Esophagus muscularis mucosa (tissue), 4 donors: ENCODE measurements around the gene PLG. TPM values are rescaled to one million over a fixed set of nuclear protein-coding genes. Genes with fewer than 3 reads are reported as not detected.
"Not testable (repeated sequence)": the region's sequence is repeated elsewhere in the genome, so short reads cannot be mapped to it uniquely, and the experiment has no call there.

Source experiments
- DNase-seq: peaks from one replicate; pipeline ENCODE4 v3.0.0-alpha.2; 2017; ENCODE audit errors: extremely low spot score
- H3K27ac ChIP-seq, 4 donors: fragments of 200-600 bp; sonication (generic); replicated peaks in 1 of 4; 1 replicate in 3 of 4; 2 replicates in 1 of 4; pipeline ENCODE4 v1.5.1; 2016 to 2019; ENCODE audit warnings: mild to moderate bottlenecking in 1 of 4
- H3K27me3 ChIP-seq, 4 donors: fragments of 200-600 bp; sonication (generic); one replicate each; pipeline versions ENCODE4 v1.5.1 to v1.6.0; 2016 to 2019
- H3K36me3 ChIP-seq, 4 donors: fragments of 200-600 bp; sonication (generic); one replicate each; pipeline ENCODE4 v1.5.1; 2016 to 2019
- H3K4me1 ChIP-seq, 4 donors: fragments of 200-600 bp; sonication (generic); one replicate each; pipeline ENCODE4 v1.5.1; 2016 to 2019
- H3K4me3 ChIP-seq, 4 donors: fragments of 200-600 bp; sonication (generic); 1 replicate in 2 of 4; 2 replicates in 2 of 4; pipeline ENCODE4 v1.5.1; 2016 to 2019; ENCODE audit warnings: mild to moderate bottlenecking in 4 of 4, moderate library complexity in 1 of 4
- H3K9me3 ChIP-seq, 4 donors: fragments of 200-600 bp; sonication (generic); 1 replicate in 3 of 4; 2 replicates in 1 of 4; pipeline ENCODE4 v1.5.1; 2016 to 2019
- EP300 ChIP-seq: sonication (generic); formaldehyde crosslinking; IDR thresholded peaks from one replicate; pipeline ENCODE4 v1.6.1; 2017; ENCODE audit warnings: antibody characterized with exemption
- POLR2A ChIP-seq: fragments of 450-650 bp; IDR thresholded peaks from one replicate; pipeline ENCODE4 v1.6.1; 2017; ENCODE audit warnings: antibody characterized with exemption, moderate library complexity, mild to moderate bottlenecking, low read depth
- POLR2AphosphoS5 ChIP-seq, 2 donors: sonication (generic); formaldehyde crosslinking; IDR thresholded peaks; one replicate each; pipeline ENCODE4 v1.6.1; 2017; ENCODE audit warnings: antibody characterized with exemption in 2 of 2
- WGBS: methylation state at CpG from one replicate; pipeline ENCODE4 v1.1.5; 2018; 5-methylcytosine and 5-hydroxymethylcytosine counted together
- intact Hi-C: fragments of 100-400 bp; cut with DNase I; formaldehyde crosslinking; loops from one replicate; pipeline ENCODE4 v1.15.1; 2023
- total RNA-seq, 4 donors: library from RNA; depleted of rRNA; stranded (reverse); fragments of >200 nt; gene quantifications; one replicate each; pipeline versions ENCODE4 v1.1.0 to v1.2.1, GENCODE V29; 2016
- TF ChIP-seq, protein P1 (sequence below), 3 experiments: fragments of 200-600 bp in 2 of 3; fragments of 450-650 bp in 1 of 3; sonication (generic) in 2 of 3; IDR thresholded peaks; one replicate each; pipeline ENCODE4 v1.5.1; 2017 to 2019; ENCODE audit warnings: antibody characterized with exemption in 3 of 3, mild to moderate bottlenecking in 2 of 3, moderate library complexity in 1 of 3

Gene PLG
- total RNA-seq, 4 donors from 2014 or later: not detected

DNA sequence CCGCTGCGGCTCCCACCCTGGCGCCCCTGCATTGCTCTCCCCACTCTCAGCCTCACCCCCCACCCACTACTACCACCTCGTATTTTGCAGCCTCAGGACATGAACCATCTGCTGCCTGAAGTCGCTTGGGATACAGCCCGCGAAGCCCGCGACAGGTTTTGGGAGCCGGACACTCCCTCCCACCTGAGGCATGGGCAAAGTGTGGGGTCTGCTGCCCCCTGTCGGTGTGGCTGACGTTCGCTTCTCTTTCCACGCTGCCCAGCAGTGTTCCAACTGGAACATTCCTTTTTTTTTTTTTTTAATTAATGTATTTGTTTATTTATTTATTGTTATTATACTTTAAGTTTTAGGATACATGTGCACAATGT lies 22.7 kb upstream of the PLG start:
- DNase-seq: peak; percentile 64
- TF ChIP-seq POLR2A: no peak

DNA sequence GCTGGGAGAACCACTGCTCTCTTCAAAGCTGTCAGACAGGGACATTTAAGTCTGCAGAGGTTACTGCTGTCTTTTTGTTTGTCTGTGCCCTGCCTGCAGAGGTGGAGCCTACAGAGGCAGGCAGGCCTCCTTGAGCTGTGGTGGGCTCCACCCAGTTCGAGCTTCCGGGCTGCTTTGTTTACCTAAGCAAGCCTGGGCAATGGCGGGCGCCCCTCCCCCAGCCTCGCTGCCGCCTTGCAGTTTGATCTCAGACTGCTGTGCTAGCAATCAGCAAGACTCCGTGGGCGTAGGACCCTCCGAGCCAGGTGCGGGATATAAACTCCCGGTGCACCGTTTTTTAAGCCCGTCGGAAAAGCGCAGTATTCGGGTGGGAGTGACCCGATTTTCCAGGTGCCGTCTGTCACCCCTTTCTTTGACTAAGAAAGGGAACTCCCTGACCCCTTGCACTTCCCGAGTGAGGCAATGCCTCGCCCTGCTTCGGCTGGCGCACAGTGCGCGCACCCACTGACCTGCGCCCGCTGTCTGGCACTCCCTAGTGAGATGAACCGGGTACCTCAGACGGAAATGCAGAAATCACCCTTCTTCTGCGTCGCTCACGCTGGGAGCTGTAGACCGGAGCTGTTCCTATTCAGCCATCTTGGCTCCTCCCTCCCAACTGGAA lies 16.8 kb upstream of the PLG start:
- H3K4me3 ChIP-seq, DNase-seq, H3K36me3 ChIP-seq, H3K27me3 ChIP-seq, H3K4me1 ChIP-seq, intact Hi-C loops, H3K27ac ChIP-seq, H3K9me3 ChIP-seq: not testable (repeated sequence)
- WGBS: 91% methylated on average over 30 of the region's 32 CpGs

More for the DNA sequence above, 22.7 kb upstream of the PLG start:
- Histone ChIP-seq H3K4me1 (peaks cover 0 to 6% (median 0%) of the 10 kb centered on the region in 4 donors), H3K36me3 (no peaks in the 10 kb centered on the region), H3K9me3 (peaks cover 0 to 3% (median 0%) of the 10 kb centered on the region in 4 donors), H3K27ac (no peak overlapping the region), H3K4me3 (peak overlapping the region in 1 of 4 donors; percentile 18), H3K27me3 (peaks cover 0 to 13% (median 0%) of the 10 kb centered on the region in 4 donors)
- intact Hi-C loops: no loop called here
- WGBS: 6% methylated on average over 14 of the region's 14 CpGs

DNA sequence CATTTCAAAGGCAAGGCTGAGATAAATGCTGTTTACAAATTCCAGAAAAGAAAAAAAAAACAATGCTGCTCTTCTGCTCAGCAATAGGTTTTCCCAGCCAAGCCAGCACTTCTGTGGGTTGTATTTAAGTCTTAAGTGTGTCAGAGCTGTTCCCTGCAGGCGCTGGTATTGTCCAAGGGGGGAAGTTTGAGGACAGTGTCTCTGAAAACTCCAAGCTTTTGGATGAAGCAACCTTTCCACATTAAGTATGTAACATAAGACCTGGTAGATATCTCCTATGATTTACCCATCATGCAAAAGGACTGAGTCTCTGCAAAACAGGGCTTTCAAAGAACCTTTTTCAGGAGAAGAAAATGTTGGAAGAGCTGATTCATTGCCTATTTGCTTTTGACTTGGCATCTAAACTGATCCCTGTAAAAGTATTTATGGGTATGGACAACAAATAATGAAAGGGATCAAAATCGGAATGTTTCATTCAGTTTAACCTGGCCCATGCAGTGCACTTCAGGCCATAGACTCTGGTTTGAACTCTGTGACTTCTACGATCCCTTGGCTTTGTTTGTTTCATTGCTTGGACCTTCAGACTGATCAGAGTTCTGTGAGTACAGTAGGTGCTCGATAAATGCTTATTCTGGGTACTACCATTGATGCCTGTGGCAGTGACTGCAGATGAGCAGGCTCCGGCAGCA lies 16.1 kb upstream of the PLG start:
- H3K36me3 ChIP-seq: no peaks in the 10 kb centered on the region
- no peak overlapping the region for H3K27ac ChIP-seq
- H3K4me3 ChIP-seq: no peak overlapping the region
- no peaks in the 10 kb centered on the region for H3K4me1 ChIP-seq
- WGBS: 88% methylated on average over 5 of the region's 5 CpGs
- TF ChIP-seq POLR2AphosphoS5 (IDR thresholded peaks at IDR 0.05) (no peak), POLR2A (no peak), EP300 (no peak)
- TF ChIP-seq, protein P1, sequence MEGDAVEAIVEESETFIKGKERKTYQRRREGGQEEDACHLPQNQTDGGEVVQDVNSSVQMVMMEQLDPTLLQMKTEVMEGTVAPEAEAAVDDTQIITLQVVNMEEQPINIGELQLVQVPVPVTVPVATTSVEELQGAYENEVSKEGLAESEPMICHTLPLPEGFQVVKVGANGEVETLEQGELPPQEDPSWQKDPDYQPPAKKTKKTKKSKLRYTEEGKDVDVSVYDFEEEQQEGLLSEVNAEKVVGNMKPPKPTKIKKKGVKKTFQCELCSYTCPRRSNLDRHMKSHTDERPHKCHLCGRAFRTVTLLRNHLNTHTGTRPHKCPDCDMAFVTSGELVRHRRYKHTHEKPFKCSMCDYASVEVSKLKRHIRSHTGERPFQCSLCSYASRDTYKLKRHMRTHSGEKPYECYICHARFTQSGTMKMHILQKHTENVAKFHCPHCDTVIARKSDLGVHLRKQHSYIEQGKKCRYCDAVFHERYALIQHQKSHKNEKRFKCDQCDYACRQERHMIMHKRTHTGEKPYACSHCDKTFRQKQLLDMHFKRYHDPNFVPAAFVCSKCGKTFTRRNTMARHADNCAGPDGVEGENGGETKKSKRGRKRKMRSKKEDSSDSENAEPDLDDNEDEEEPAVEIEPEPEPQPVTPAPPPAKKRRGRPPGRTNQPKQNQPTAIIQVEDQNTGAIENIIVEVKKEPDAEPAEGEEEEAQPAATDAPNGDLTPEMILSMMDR (IDR thresholded peaks at IDR 0.05): no peak
- intact Hi-C loops: no loop called here
- peaks cover 0 to 4% (median 0%) of the 10 kb centered on the region in 4 donors for H3K27me3 ChIP-seq
- DNase-seq: no peak
- H3K9me3 ChIP-seq: no peaks in the 10 kb centered on the region

DNA sequence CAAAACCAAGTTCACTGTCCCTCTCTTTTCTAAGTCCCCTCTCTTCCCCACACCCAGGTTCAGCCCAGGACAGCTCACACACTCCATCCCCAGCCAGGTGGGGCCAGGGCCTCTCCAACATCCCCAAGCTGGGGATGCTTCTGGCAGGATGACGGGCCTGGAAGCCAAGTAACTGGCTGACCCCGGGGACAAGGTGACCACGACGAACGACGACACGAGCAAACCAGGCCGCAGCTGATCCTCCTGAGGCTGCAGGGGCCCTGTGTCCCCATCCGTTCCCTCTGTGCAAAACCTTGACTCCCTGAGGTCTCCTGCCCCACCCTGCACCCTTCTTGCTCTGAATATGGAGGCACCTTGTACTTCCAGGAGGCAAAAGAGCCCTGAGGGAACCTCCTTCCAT lies 11.6 kb upstream of the PLG start:
- Histone ChIP-seq H3K27ac (no peak overlapping the region), H3K36me3 (no peaks in the 10 kb centered on the region), H3K27me3 (peaks cover 0 to 2% (median 0%) of the 10 kb centered on the region in 4 donors), H3K4me3 (no peak overlapping the region), H3K4me1 (no peaks in the 10 kb centered on the region), H3K9me3 (no peaks in the 10 kb centered on the region)
- WGBS: 85% methylated on average over 5 of the region's 9 CpGs
- no peak for DNase-seq
- TF ChIP-seq EP300 (no peak), POLR2A (no peak), POLR2AphosphoS5 (IDR thresholded peaks at IDR 0.05) (no peak)
- TF ChIP-seq, protein P1 (IDR thresholded peaks at IDR 0.05): no peak
- intact Hi-C loops: no loop called here

DNA sequence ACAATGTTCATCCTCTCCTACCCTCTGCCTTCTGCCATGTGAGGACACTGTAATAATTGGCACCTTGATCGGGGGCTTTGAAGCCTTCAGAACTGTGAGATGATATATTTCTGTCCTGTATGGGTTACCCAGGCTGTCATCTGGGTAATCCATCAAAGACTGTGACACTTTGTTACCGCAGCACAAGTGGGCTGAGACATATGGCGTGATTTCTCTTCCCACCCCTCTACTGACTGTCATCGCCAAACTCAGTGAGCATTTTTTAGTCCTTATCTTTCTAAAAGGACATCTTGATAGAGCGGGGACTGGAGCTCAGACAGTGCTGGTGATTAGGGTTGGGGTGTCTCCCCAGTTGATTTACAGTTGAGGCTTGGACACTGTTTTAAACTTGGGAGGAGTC lies 10.4 kb upstream of the PLG start:
- TF ChIP-seq EP300: no peak
- no peak for TF ChIP-seq POLR2A
- TF ChIP-seq, protein P1 (IDR thresholded peaks at IDR 0.05): no peak
- no peak for TF ChIP-seq POLR2AphosphoS5 (IDR thresholded peaks at IDR 0.05)
- no peaks in the 10 kb centered on the region for H3K27me3 ChIP-seq
- 76% methylated on average over 5 of the region's 5 CpGs for WGBS
- no peak overlapping the region for H3K27ac ChIP-seq
- no peak for DNase-seq
- H3K9me3 ChIP-seq: no peaks in the 10 kb centered on the region
- no peaks in the 10 kb centered on the region for H3K4me1 ChIP-seq
- no peak overlapping the region for H3K4me3 ChIP-seq
- no peaks in the 10 kb centered on the region for H3K36me3 ChIP-seq
- intact Hi-C loops: no loop called here
